GM18505 (cell line): ENCODE measurements around the gene NHEJ1.

Experiments
- ATAC-seq: cut with Tn5 transposase; IDR thresholded peaks from one replicate; pipeline ENCODE4 v1.9.1; 2021; ENCODE audit not compliant: unreplicated experiment
- POLR2A ChIP-seq: IDR thresholded peaks from 4 replicates; pipeline ENCODE4 v1.6.1; 2011; ENCODE audit warnings: borderline replicate concordance; ENCODE audit not compliant: insufficient read depth, insufficient read length; ENCODE audit errors: extremely low read depth

The NHEJ1 gene

DNA sequence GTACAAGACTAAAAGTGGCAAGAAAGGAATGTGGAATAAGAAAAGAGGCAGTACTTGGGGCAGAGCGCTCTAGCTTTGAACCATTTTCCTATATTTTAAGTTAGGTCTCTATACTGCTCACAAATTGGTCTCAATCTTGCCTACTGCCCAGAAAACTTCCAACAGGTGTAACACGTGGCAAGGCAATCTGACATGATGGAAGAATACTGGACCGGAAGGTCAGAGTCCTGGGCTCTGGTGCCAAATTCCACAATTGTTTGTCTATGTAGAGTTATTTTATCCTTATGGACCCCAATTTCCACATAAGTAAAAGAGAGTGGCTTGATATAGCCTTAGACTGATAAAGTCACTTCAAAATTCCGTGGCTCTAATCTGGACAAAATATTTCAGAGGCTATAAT lies 28.9 kb downstream of the NHEJ1 start:
- ATAC-seq: no peak

DNA sequence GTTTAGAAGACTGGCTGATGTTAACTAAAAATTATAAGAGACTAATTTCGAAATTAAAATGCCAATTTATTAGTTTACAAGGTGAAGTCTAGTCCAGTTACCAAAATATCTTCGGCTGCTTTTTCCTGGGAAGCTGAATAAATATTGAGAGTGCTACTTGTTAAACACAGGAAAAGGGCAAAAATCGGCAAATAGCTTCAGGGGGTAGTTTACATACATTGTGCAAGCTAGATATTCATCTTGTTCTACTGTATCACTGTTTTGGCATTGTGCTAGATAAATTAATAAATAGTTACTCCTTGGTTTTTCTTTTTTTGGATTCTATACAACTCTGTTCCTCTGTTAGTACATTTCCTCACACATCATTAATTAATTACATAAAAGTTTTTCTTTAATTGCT lies 29.3 kb downstream of the NHEJ1 start:
- no peak for ATAC-seq
- no peak for TF ChIP-seq POLR2A

More for the DNA sequence above, 28.9 kb downstream of the NHEJ1 start:
- no peak for TF ChIP-seq POLR2A

GRCh38 chr2:219129589-219129988 lies 31.0 kb downstream of the NHEJ1 start:
- TF ChIP-seq POLR2A: no peak
- no peak for ATAC-seq

DNA sequence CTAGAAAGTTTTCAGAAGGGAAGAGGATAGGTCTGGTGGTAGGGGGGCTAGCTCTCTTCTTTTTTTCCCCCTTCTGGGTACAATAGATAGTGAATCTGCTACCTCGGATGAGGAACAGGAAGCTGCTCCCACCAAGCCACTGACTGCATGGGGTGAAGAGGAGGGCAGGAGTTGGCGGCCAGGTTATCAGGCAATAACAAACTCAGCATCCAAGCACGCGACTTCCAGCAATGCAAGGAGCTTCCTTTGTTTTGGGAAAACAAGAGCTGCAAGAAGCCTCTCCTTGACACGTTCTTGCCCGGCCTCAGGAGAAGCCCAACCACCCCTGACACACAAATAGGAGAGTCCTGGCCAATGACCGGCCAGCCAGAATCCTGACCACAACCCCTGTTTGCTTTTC lies 32.2 kb downstream of the NHEJ1 start:
- no peak for ATAC-seq

DNA sequence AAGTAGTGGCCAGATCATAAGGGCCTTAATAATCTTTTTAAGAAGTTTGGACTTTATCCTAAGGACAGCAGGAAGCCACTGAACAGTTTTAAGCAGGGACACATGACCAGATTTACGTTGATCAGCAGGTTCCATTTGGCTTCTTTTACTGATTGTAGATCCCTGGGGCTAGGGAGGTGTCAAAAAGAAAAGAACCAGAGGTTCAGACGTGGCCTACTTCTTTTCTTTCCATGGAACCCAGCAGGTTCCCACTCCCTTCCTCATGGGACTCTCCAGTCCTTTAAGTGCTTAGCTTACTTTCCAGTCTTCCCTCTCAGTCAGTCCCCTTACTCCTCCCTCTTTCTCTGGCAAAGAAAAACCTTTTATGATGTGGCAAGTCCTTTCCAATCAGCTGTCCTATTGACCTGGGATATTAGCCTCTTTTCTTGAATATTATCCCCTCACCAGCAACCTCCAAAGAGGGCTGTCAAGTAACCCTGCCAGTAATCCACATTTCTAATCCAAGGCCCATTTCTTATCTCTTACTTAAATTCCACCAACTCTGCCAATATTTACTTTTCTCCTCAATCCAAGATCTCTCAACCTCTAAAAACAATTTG lies 33.5 kb downstream of the NHEJ1 start:
- TF ChIP-seq POLR2A: no peak
- no peak for ATAC-seq

More for the DNA sequence above, 32.2 kb downstream of the NHEJ1 start:
- no peak for TF ChIP-seq POLR2A

GRCh38 chr2:219126555-219126954 lies 34.1 kb downstream of the NHEJ1 start:
- ATAC-seq: no peak
- TF ChIP-seq POLR2A: no peak

GRCh38 chr2:219125886-219126270 lies 34.7 kb downstream of the NHEJ1 start:
- ATAC-seq: no peak
- no peak for TF ChIP-seq POLR2A

DNA sequence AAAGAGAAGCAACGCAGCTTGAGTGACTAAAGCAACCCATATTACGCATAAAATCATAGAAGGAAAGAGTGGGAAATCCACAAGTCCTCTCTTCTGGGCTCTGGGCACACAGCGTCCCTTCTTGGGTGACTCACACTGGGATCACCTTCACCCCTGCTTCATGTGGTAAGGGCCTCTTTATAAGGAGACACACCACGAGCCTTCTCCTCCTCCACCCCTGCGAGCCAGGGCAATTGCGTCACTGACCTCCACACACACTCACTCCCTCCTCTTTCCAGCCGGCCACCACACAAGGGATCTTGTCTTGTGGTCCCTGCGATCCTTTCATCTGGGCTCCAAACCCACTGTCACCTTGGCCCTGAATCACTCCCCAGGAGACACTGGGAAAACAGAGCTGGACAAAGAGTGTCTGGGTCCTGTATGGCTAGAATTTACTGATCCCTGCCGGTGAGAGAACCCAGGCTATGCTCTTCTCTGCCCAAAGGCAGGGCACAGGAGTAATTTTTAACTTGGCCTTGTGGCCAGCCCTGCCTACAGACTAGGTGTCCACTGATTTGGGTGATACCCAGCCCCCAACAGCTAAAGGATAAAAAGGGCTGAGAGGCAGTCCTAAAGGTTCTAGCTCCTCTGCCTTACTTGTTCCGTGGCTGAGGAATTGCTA lies 35.3 kb downstream of the NHEJ1 start:
- no peak for TF ChIP-seq POLR2A
- no peak for ATAC-seq

DNA sequence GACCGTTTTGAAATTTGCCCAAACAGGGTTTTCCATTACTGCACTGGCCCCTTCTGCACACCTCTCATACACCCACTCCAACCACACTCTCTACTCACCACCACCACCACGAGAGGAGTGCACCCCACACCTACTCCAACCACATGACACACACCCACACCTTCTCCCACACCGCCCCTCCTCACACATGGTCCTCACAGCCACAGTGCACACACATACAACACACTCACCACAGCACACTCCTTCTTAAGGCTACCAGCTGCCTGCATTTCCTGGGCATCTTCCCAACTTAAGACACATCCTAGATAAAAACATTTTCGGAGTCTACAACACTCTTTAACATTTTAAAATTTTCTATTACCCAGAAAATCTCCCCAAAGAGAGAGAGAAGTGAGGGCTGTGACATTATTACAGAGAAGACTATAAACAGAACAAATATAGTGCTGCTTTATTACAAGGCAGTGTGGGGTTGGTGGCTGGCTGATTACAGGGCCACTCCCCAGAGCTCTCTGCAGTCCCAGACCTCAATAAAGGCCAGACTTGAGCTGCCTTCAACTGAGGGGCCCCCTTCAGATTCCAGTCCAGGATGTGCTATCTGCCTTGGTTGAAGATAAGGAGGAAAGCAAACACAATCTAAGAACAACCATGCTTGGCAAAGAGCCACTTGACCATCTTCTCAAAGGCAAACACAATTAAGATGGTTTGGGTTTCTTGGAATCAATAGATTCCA lies 36.1 kb downstream of the NHEJ1 start:
- no peak for TF ChIP-seq POLR2A
- no peak for ATAC-seq

DNA sequence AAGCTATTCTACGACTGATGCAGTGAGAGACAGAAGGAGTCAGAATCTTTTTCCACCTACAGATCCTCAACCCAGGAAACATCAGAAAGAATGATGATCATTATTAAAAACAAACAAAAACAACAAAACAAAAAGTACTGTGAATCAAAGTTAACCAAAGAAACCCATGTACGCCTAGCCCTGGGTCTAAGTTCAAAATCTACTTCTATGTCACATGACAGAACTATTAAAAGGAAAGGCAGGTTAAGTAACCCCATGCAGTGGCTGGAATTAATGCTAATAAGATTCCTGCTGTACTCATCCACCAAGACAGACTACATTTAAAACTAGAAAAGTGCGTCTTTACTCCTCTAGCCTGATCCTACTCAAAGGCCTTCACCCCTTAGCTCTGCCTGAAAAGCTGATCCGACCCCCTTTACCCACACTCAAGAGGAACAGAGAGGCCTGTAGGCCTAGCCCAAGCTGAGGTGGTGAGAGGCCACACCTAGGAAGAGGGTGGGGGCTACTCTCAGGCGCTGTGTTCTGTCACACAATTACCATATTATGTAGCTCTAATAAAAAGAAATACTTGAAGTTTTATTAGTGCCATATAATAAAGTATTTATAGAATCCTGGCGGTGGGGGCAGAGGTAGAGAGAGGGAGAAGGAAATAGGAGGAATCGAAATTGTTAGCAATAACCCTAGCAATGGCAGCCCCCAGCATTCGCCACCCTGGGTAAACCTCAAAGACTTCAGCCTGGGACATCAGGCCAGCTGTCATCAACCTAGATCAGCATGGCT lies 37.1 kb downstream of the NHEJ1 start:
- no peak for ATAC-seq
- TF ChIP-seq POLR2A: no peak

DNA sequence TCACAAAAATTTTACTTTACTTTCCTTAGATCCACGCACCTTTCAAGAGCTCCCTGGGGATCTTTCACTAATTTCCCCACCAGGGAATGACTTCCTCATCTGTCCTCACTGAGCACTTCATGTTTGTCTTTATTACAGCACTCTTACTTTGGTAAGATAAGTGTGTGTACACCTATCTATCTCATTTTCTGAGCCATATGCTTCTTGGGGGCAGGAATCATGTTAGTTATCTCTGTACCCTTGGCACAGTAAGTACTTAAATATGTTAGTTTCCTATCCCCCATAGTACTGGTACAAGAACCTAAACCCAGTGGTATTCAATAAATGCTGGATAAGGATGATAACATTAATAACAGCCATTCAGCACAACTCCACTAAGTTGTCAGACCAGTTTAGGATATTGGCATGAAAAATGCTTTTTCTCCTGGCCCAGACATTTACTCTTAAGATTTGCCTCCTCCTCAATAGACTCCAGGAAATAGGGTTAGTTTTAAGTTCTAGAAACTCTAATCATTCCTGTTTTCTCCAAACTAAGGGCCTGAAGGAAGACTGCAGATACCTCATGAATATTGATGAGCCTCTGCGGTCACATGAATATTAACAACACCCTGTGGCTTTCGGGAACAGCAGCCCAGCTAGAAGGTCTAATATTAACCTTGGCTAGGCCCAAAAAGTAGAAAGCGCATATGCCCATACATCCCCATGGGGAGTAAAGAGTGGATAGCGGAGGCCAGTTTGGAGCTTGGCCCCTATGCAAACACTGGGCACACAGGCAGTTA lies 38.2 kb downstream of the NHEJ1 start:
- ATAC-seq: no peak

DNA sequence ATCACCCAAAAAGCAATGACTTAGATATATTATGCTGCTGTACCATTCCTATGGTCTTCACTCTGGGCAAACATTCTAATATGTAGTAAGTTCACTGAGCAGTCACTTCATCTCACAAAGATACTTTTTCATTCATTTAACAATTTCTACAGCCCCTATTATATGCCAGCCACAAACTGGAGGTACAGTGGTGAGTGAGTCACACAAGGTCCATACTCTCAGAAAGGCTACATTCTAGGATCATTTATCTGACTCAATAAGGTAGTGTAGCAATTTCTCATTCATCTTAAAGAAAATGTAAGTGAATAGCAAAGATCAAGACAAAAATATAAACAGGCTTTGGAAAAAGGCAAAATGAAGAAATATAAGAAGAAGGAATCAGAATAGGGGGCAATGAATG lies 40.5 kb downstream of the NHEJ1 start:
- no peak for ATAC-seq
- TF ChIP-seq POLR2A: no peak

More for the DNA sequence above, 38.2 kb downstream of the NHEJ1 start:
- no peak for TF ChIP-seq POLR2A
